ENCODE results near the gene TRIM54.

DNA sequence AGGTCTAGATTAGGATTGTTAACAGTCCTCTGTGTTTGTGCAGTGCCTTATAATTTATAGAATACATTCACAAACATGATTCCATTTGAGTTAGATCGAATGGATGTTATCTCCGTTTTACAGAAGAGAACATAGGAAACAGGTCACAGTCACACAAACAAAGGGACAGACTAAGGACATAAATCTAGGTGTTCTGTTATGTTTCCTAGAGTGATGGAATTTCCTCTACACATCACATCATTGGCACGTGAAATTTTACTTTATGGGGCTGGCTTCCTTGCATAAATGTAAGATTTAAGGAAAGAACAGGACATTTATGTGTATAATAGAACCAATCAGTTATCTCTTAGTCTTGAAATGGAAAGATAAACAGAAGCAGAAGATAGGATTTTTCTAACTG lies 6.4 kb downstream of the TRIM54 start:
- TF ChIP-seq, protein P1, sequence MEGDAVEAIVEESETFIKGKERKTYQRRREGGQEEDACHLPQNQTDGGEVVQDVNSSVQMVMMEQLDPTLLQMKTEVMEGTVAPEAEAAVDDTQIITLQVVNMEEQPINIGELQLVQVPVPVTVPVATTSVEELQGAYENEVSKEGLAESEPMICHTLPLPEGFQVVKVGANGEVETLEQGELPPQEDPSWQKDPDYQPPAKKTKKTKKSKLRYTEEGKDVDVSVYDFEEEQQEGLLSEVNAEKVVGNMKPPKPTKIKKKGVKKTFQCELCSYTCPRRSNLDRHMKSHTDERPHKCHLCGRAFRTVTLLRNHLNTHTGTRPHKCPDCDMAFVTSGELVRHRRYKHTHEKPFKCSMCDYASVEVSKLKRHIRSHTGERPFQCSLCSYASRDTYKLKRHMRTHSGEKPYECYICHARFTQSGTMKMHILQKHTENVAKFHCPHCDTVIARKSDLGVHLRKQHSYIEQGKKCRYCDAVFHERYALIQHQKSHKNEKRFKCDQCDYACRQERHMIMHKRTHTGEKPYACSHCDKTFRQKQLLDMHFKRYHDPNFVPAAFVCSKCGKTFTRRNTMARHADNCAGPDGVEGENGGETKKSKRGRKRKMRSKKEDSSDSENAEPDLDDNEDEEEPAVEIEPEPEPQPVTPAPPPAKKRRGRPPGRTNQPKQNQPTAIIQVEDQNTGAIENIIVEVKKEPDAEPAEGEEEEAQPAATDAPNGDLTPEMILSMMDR (conservative IDR thresholded peaks at IDR 0.05; ENCODE audit: low read depth, low read length) = no peak
- TF ChIP-seq EZH2 (IDR thresholded peaks at IDR 0.05; ENCODE audit: low read length, unreplicated experiment) = no peak

Data from PC-3 (cell line).